Right atrium auricular region (tissue), 2 donors: ENCODE results near the gene PTPRO. TPM values are rescaled to one million over a fixed set of nuclear protein-coding genes. Genes with fewer than 3 reads are reported as not detected.

Experiments used
- DNase-seq: peaks from one replicate; pipeline ENCODE4 v3.0.0-alpha.2; 2019; ENCODE audit warnings: low spot score
- H3K27ac ChIP-seq, 2 donors: fragments of 200-600 bp; sonication (generic); 1 replicate in 1 of 2; 2 replicates in 1 of 2; pipeline ENCODE4 v1.5.1; 2016 to 2019
- H3K27me3 ChIP-seq, 2 donors: fragments of 200-600 bp; sonication (generic); one replicate each; pipeline versions ENCODE4 v1.5.1 to v1.6.0; 2017 to 2019
- H3K36me3 ChIP-seq: fragments of 200-600 bp; sonication (generic); one replicate; pipeline ENCODE4 v1.5.1; 2016
- H3K4me1 ChIP-seq, 2 donors: fragments of 200-600 bp; sonication (generic); one replicate each; pipeline versions ENCODE4 v1.5.1 to v1.6.0; 2017 to 2019
- H3K4me3 ChIP-seq, 2 donors: fragments of 200-600 bp; sonication (generic); 1 replicate in 1 of 2; 2 replicates in 1 of 2; pipeline ENCODE4 v1.5.1; 2017 to 2019; ENCODE audit warnings: mild to moderate bottlenecking in 1 of 2, moderate library complexity in 1 of 2
- H3K9me3 ChIP-seq, 2 donors: fragments of 200-600 bp; sonication (generic); one replicate each; pipeline ENCODE4 v1.5.1; 2019
- CTCF ChIP-seq, 2 donors: fragments of 200-600 bp; sonication (generic); IDR thresholded peaks; one replicate each; pipeline ENCODE4 v1.5.1; 2019; ENCODE audit warnings: antibody characterized with exemption in 2 of 2
- total RNA-seq, 2 donors: library from RNA; depleted of rRNA; stranded (reverse); fragments of >200 nt; gene quantifications; one replicate each; pipeline ENCODE4 v1.1.0, GENCODE V29; 2016

Gene PTPRO
- total RNA-seq, 2 donors from 2014 or later = 0.30 to 2.9 TPM

- Histone ChIP-seq H3K27me3 (no peaks in the 10 kb centered on the region), H3K9me3 (no peaks in the 10 kb centered on the region), H3K4me3 (no peak overlapping the region), H3K27ac (no peak overlapping the region), H3K36me3 (no peaks in the 10 kb centered on the region), H3K4me1 (no peaks in the 10 kb centered on the region)
- no peak for DNase-seq
- no peak for TF ChIP-seq CTCF (IDR thresholded peaks at IDR 0.05)
Measured at GRCh38 chr12:15505616-15506015, 183.3 kb downstream of the PTPRO start.

- Histone ChIP-seq H3K36me3 (no peaks in the 10 kb centered on the region), H3K4me1 (no peaks in the 10 kb centered on the region)
- no peak for TF ChIP-seq CTCF (IDR thresholded peaks at IDR 0.05)
Measured at GRCh38 chr12:15515010-15515409, 192.7 kb downstream of the PTPRO start.

GRCh38 chr12:15520083-15520482 is 197.8 kb downstream of the PTPRO start:
- no peak for TF ChIP-seq CTCF (IDR thresholded peaks at IDR 0.05)
- no peak overlapping the region for H3K27ac ChIP-seq
- no peaks in the 10 kb centered on the region for H3K4me1 ChIP-seq
- H3K9me3 ChIP-seq = no peaks in the 10 kb centered on the region
- H3K4me3 ChIP-seq = no peak overlapping the region
- no peaks in the 10 kb centered on the region for H3K27me3 ChIP-seq
- H3K36me3 ChIP-seq = no peaks in the 10 kb centered on the region
- DNase-seq = no peak

More at GRCh38 chr12:15515010-15515409, 192.7 kb downstream of the PTPRO start:
- DNase-seq = no peak
- no peaks in the 10 kb centered on the region for H3K27me3 ChIP-seq
- no peak overlapping the region for H3K27ac ChIP-seq
- no peak overlapping the region for H3K4me3 ChIP-seq
- no peaks in the 10 kb centered on the region for H3K9me3 ChIP-seq

- TF ChIP-seq CTCF (IDR thresholded peaks at IDR 0.05) = no peak
- no peak overlapping the region for H3K27ac ChIP-seq
Measured at GRCh38 chr12:15520844-15521243, 198.5 kb downstream of the PTPRO start.

GRCh38 chr12:15522574-15523187 is 200.4 kb downstream of the PTPRO start:
- TF ChIP-seq CTCF (IDR thresholded peaks at IDR 0.05) = peak; percentile 23 to 66
- Histone ChIP-seq H3K9me3 (no peaks in the 10 kb centered on the region), H3K4me3 (no peak overlapping the region), H3K27me3 (no peaks in the 10 kb centered on the region), H3K27ac (no peak overlapping the region), H3K36me3 (no peaks in the 10 kb centered on the region), H3K4me1 (no peaks in the 10 kb centered on the region)
- no peak for DNase-seq

More at GRCh38 chr12:15520844-15521243, 198.5 kb downstream of the PTPRO start:
- H3K27me3 ChIP-seq = no peaks in the 10 kb centered on the region
- no peaks in the 10 kb centered on the region for H3K36me3 ChIP-seq
- no peak for DNase-seq
- no peaks in the 10 kb centered on the region for H3K9me3 ChIP-seq
- no peaks in the 10 kb centered on the region for H3K4me1 ChIP-seq
- H3K4me3 ChIP-seq = no peak overlapping the region

GRCh38 chr12:15525441-15525840 is 203.1 kb downstream of the PTPRO start:
- no peaks in the 10 kb centered on the region for H3K36me3 ChIP-seq
- TF ChIP-seq CTCF (IDR thresholded peaks at IDR 0.05) = no peak
- no peaks in the 10 kb centered on the region for H3K27me3 ChIP-seq
- DNase-seq = no peak
- H3K27ac ChIP-seq = no peak overlapping the region
- H3K9me3 ChIP-seq = peaks cover 0 to 7% of the 10 kb centered on the region in 2 donors
- H3K4me1 ChIP-seq = no peaks in the 10 kb centered on the region
- H3K4me3 ChIP-seq = no peak overlapping the region
